GM21786 (cell line): Measurements from ENCODE around the gene IL34.
"Not testable (repeated sequence)": the region's sequence is repeated elsewhere in the genome, so short reads cannot be mapped to it uniquely, and the experiment has no call there.

Experiments used
- ATAC-seq: cut with Tn5 transposase; IDR thresholded peaks from one replicate; pipeline ENCODE4 v1.9.1; 2021; ENCODE audit not compliant: unreplicated experiment

IL34 gene

DNA sequence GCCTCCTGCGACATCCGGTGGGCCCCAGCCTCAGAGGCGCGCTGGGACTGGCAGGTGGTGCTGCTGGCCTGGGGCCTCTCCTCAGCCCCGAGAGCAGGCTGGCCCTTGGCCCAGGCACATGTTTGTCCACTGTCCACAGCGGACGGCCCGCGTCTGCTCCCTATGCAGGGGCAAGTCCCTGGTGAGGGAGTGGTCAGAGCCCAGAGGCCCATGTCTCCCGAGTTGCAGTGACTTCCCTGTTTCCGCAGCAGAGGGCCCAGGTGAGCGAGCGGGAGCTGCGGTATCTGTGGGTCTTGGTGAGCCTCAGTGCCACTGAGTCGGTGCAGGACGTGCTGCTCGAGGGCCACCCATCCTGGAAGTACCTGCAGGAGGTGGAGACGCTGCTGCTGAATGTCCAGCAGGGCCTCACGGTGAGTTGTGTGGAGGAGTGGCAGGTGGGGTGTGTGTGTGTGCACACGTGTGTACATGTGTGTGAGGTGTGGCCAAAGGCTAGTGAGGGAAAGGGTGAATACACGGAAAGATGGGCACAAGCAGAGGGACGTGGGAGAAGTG, 10.4 kb downstream of the IL34 start:
- ATAC-seq, result no peak

DNA sequence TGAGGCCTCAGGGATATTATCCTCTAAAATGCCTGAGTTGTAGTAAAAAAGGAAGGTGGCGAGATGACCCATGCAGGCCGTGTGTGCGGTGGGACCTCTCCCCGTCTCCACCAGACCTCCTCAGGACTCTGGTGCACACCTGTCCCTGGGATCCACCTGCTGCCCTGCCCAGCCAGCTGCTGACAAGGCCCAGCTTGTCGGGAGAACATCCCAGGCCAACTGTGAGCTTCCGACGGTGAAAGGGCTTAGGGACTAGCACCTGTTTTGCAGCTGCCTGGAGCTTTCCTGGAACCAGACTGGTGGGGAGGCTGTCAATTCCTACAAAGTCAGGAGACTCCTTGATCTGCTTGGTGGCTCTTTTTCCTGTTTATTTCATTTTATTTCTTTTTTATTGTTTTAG, 11.6 kb downstream of the IL34 start:
- no peak for ATAC-seq

DNA sequence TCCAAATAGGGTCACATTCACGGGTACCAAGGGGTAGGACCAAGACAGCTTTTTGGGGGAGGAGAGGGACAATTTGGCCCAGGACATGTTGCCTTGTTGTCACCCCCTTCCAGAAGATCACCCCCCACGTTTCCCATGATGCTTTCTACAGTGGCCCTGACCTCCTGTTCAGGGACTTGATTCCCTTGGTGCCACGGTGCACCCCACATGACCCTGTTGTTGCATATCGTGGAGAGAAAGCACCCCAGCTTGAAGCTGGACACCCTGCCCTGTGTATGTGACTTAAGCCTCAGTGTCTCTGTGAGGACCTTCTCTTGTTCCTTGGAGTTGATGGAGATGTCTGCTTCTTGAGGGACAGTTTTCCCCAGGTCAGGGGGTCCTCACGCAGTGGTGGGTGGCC, 12.6 kb downstream of the IL34 start:
- no peak for ATAC-seq

DNA sequence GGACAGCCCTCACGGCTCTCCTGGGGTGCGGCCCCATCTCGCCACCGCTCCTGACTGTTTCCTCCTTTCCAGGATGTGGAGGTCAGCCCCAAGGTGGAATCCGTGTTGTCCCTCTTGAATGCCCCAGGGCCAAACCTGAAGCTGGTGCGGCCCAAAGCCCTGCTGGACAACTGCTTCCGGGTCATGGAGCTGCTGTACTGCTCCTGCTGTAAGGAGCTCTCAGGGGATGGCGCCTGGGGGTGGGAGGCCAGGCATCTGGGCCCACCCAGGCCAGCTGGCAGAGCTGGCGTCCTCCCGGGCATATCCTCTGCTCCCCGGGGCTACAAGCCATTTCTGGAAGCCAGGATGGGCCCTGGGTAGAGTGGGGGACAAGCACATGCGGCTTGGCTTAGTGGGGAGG, 13.2 kb downstream of the IL34 start:
- ATAC-seq, result no peak

DNA sequence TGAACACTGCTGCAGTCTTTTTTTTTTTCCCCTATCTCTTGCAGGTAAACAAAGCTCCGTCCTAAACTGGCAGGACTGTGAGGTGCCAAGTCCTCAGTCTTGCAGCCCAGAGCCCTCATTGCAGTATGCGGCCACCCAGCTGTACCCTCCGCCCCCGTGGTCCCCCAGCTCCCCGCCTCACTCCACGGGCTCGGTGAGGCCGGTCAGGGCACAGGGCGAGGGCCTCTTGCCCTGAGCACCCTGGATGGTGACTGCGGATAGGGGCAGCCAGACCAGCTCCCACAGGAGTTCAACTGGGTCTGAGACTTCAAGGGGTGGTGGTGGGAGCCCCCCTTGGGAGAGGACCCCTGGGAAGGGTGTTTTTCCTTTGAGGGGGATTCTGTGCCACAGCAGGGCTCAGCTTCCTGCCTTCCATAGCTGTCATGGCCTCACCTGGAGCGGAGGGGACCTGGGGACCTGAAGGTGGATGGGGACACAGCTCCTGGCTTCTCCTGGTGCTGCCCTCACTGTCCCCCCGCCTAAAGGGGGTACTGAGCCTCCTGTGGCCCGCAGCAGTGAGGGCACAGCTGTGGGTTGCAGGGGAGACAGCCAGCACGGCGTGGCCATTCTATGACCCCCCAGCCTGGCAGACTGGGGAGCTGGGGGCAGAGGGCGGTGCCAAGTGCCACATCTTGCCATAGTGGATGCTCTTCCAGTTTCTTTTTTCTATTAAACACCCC, 13.8 kb downstream of the IL34 start:
- ATAC-seq, result no peak

DNA sequence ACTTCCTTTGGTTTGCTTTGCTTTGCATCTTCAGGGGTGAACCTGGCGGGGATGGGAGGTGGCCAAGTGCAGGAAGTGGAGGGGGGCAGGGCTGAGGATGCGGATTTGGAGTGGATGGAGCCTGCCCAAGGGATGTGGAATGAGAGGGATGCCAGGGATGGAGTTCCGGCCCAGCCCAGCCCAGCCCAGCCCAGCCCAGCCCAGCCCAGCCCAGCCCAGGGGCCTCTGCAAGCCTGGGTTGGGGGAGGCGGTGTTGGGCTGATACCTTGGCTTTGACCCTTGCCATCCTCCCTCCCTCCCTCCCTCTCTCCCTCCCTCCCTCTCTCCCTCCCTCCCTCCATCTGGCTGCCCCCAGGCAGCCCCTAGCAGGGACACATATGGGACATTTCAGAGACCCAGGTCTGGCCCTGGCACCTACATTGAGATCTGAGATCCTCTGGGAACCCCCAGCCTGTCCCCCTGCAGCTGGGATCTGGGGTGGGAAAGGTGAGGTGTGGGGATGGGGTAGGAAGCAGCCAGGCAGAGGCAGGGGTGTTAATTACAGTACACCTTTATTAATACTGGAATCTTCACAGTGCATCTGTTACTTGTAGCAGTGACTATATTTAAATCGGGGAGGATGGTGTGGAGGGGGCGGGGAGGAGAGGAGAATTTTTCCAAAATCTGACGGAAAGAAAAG, 14.5 kb downstream of the IL34 start:
- ATAC-seq, result no peak

DNA sequence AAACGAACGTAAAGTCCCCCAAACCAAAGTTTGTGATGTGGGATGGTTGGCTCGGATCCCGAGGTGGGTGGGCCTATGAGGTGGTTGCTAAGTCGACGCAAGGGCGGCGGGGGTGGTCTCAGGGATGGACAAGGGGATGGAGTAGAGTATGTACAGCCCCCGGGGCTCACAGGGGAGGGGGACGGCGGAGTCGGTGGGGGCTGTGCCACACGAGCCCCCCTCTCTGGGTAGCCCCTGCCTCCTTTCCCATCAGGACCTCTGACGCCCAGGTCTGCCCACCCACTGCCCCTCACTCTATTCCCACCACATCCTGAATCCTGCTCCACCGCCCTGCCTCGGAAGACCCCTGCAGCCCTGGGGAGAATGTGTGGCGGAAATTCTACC, 15.2 kb downstream of the IL34 start:
- no peak for ATAC-seq

DNA sequence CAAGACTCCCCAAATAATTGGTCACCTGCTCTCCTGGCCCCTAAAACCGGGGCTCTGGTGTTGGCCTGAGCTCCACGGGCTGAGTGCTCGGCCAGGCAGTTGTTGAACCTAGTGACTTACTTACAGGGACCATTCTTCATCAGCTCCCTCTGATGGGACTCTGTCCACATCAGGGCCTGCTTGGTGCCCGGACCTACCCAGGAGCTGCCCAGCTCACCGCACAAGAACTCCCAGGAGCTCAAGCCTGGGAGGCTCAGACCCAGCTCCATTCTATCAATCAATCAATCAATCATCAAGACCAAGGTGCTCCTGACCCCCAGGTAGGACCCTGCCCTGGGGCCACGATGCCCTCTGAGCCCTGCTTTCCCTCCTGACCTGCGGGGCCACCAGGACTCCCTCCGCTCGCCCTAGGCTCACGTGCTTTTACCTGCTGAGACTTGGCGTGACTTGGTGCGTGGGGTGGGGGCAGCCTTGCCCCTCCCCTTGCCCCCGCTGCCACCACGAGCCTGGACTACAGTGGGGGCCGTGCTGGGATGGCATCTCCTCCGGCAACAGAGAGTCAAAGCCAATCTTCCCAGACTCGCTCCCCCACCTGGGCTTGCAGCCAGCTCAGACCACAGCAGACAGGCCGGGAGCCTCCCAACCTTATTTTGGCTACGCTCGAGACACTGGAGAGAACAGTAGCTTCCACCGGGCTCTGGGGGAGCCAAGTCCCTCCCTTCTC, 15.7 kb downstream of the IL34 start:
- no peak for ATAC-seq

DNA sequence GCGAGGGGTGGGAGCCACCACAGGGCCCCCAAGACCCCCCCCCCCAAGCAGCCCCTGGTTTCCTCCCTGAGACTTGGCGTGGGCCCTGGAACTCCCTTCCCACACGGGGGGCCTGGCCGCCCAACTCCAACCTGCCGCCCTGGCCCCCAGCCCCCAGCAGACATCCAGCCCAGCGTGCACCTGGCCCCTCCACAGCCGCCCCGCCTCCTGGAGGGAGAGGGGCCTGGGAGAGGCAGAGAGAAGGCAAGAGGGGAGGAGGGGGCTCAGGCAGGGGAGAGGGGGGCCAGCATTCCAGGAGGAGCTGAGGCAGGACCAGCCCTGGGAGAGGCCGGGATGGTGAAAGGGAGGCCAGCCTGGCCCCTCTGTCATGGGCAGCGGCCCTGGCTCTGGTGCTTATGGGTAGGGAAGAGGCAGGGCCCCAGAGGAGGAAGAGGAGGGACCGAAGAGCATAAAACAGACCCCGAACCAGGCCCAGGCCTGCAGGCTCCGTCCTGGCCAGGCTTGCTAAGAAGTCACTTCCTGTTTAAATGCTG, 16.7 kb downstream of the IL34 start:
- ATAC-seq, result no peak

DNA sequence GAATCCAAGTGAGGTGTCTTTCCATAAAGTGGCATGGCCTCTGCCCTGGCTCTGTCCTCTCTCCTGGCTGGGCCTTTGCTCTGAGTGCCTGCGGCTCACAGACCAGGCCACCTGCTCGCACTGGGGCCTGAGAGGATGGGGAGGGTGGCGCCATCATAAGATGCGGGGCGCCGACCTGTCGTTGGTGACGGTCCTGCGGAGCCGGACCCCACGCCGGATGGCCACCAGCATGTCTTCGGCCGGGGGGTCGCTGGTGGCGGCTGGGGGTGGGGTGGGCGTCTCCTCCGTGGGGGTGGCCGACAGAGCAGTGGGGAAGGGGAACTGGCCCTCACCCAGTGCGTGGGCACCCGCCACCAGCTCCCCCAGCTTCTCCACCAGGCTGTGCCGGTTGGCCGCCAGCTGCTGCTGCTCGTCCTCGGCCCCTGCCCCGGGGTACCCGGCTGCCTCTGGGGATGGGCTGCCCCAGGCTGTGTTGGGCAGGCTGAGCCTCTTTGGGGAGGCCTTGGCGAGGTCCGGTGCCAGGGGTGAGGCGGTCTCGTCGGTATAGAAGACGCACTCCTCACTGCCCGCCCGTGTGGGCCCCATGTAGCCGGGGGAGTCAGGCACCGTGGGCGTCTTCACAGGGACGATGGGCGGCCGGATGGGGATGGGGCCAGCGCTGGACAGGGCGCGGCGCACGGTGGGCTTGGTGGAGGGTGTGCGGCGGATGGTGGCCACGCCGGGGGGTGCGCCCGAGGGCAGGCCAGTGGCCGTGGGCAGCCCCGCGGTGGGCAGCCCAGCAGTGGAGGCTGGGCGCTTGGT, 17.4 kb downstream of the IL34 start:
- no peak for ATAC-seq

DNA sequence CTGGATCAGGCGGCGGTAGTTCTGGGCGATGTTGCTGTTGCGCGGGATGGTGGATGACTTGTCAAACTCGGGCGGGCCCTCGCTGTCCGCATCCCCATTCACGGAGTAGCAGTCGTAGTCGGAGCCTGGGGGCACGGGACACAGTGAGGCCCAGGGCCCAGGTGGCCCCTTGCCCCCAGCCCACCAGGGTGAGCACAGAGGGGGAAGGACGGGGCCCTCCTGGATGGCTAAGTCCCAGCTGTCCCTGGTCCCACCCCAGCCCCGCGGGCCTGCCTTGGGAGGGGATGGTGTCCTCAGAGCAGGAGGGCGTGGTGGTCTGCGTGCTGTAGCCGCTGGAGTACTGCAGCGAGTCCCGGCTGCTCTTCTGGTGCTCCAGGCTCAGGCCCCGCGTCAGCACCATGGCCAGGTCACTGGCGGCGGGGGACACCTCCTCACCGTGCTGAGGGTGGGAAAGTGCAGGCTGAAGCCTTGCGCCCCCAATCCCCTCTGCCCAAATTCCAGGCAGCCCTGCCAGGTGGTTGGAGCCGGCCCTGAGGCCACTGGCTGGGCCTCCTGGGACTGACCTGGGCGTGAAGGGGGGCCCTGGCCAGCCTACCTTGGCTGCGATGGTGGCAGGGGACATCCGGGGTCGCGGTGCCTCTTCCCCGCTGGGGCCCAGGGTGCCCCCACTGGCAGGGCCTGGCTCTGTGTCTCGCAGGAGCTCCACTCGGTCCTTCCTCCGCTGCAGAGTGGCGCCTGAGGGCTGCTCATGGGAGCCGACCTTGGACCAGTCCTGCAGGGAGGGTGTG, 18.2 kb downstream of the IL34 start:
- ATAC-seq, result no peak

DNA sequence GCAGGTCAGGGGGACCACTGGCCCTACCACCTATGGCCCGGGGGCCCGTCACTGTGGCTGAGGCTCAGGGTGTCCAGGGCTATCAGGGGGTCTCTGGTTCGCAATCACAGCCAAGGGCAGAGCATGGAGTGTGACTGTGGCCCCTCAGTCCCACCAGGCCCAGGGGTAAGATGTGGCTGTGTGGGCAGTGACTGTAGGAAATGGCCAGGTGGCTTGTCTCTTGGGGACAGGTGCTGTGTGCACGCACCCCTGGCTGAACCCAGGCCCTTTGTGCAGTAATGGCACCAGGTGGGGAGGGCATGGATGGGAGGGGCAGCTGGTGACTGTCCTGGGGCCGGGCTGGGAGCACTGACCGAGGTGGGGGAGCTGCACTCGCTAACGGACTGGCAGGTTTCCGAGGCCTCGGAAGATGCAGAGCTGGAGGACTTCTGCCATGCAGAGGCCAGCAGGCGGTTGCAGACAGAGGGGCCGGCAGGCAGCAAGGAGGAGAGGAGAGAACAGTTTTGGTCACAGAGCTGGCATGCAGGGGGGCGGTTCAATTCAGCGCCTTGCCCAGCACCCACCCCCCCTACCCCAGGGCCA, 18.8 kb downstream of the IL34 start:
- ATAC-seq, result no peak

DNA sequence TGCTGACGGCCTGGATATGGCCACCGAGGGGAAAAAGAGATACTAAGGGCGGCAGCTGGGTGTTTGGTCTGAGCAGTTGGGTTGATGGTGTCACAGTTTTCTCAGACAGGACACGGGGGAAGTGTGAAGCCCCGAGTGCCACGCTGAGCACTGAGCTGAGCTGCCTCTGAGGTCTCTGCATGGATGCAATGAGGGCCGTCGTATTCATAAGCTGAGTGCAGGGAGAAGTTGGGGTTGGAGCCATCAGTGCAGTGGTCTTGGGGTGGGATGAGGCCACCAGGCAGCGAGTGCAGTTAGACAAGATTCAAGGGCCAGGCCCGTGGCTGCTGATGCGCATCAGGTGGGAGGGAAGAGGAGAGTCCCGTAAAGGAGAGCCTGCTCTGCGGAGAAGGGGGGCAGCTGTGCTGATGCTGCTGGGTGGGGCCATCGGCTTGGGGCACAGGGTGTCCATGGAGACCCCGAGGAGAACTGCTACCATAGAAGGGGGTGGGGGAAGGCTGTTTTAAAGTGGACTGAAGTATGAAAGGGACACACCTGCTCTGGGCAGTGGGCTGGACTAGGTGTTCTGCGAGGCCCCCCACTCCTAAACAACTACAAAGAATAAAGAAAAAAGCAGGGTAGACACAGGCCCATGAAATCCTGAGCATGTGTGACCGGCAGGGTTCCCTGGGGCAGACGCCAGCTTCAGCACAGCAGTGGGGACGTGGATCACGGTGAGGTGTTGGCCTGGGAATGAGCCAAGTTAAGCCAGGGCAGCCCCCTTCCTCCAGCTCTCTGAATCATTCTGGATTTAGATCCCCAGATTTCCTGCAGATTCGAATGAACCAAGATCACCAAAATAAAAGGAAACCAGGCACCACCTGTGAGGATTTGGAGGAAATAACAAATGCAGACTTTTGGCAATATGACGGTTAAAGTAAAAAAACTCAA, 19.7 kb downstream of the IL34 start:
- ATAC-seq, result no peak

DNA sequence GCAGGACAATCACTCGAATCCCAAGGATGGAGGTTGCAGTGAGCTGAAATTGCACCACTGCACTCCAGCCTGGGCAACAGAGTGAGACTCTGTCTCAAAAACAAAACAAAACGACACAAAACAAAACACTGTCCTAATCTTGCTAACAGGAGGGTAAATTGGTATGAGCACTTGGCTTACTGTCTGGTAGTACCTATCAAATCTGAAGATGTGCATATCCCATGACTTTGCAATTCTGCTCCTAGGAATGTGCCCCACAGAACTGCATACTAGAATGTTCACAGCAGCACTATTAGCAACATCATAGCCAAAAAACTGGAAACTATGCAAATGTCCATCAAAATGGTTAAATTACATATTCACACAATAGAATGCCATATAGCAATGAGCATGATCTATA, 23.8 kb downstream of the IL34 start:
- no peak for ATAC-seq

DNA sequence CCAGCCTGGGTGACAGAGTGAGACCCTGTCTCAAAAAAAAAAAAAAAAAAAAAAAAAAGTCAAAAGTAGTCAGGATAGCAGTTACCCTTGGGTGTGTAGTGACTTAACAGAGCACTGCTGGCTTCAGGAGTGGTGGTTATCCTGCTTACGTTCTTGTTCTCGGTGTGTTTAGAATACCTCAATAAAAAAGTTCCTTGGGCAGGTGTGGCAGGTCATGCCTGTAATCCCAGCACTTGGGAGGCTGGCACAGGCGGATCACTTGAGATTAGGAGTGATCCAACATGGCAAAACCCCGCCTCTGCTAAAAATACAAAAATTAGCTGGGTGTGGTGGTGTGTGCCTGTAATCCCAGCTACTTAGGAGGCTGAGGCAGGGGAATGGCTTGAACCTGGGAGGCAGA, 24.6 kb downstream of the IL34 start:
- ATAC-seq, result not testable (repeated sequence)

DNA sequence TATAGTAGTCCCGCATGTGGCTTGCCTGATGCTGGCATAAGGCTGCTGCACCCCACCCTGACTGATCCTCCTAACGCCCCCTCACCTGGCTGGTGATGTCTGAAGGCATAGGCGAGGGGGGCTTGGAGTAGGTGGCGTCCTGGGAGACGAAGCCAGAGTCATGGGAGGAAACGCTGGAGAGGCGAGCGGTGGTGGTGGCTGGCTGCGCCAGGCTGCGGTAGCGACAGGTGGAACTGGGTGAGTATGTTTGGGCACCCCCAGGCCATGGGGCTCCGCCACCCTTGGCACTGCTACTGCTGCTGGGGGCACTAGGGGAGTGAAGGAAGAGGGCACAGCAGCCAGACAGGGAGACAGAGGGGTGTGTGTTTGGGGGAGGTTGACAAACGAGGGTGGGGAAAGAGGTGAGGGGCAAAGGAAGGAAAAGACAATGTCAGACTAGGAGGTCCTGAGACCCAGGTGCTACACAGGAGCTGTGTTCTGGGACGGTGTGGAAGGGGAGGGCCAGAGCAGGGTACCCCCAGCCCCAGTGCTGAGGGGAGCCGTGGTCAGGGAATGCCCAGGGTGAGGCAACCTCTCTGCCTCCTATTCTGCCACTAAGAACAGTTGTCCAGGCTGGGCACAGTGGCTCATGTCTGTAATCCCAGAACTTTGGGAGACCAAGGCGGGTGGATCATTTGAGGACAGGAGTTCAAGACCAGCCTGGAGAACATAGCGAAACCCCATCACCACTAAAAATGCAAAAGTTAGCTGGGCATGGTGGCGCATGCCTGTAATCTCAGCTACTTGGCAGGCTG, 28.1 kb downstream of the IL34 start:
- no peak for ATAC-seq

DNA sequence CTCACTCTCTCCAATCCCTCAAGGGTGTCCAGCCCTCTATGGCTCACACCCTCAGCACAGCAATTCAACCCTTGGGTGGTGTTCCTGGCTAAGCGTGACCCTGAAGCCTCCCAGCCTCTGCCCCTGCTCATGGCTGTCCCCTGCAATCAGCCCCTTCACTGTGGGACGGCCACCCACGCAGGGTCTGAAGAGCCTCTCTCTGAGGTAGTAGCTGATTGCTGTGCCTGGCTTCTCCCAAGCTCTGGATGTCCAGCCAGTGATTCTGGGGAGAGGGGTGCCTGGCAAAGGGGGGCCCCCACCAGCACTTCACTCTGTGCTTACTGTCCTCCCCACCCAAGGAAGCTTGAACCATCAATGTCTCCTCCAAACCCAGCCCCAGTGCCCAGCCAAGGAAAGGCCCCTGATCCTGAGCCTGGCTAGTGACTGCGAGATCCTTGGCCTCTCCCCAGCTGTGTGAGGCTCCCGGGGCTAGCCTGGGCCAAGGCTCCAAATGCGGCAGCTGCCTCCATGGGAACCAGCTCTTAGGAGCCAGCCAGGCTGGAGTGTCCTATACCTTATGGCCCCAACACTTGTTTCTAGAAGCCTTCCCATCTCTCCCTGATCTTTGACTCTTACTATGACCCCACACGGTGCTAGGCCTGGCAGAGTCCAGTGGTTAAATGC, 29.6 kb downstream of the IL34 start:
- no peak for ATAC-seq
